Measurements from ENCODE around the gene CDH12.

Gene CDH12

GRCh38 chr5:21704974-21705668, 1148.0 kb downstream of the CDH12 start:
- FAIRE-seq: no peak
- DNase-seq (ENCODE audit: insufficient read length, low spot score): no peak
- no peak for TF ChIP-seq CTCF (IDR thresholded peaks at IDR 0.05; ENCODE audit: insufficient read depth, missing control alignments)

- FAIRE-seq (no peak), DNase-seq (ENCODE audit: insufficient read length, low spot score) (no peak)
- no peak for TF ChIP-seq CTCF (IDR thresholded peaks at IDR 0.05; ENCODE audit: insufficient read depth, missing control alignments)
These were observed 1151.8 kb downstream of the CDH12 start for GRCh38 chr5:21701317-21701716.

Measured in D721Med (cell line).